Measurements from ENCODE around the gene PDE4D.

Gene PDE4D

DNA sequence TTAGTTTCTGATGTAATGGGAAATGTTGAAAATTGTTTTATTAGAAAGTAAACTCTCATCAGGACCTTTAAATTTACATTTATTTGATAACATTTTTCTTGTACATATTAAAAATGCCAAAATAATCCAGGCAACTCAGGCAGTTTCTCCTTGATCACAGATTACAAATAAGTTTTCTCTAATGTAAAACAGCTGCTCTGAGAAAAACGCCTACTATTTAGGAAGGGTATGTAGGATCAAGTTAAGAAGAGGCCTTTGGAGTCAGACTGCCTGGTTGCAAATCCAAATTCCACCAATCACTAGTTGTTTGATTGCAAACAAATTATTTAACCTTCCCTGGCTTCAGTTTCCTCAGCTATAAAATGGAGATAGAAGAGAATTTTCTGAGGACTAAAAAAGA lies 610.8 kb downstream of the PDE4D start:
- no peak for DNase-seq (ENCODE audit: low spot score)

DNA sequence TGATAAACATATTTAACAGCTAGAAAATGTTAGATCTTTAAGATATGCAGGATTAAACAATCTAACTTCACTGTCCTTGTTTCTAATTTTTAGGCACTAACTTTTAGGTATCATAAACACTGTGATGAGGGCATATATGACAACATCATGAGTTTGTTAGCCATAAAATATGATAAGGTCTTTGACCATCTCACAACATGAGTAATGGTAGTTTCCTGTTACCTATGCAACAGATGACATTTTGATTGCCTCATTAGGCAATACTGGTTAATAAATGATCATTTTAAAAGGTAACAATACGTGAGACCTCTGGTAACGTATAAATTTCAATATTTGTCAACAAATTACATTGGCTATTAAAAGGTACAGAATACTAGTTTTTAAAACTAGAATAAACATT lies 613.5 kb downstream of the PDE4D start:
- no peak for DNase-seq (ENCODE audit: low spot score)

DNA sequence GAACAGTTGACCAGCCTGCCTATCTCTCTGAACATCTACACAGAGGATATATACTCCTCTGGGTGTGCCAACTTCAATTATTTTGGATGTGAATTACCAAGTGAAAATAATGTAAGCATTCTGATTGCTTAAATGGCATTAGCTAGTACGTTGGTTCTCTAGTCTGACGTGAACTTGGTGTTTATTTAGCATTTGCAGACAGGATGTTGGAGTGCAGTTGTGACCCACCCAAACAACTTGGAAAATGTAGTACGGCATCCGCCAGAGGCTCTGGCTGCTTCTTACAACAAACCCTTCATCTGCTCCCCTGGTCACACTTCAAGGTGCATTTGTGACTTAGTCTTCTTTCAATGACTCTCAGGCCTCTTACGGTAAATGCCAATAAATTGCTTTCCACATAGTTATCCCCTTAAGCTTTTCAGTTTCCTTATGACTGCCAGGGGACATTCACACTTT lies 616.6 kb downstream of the PDE4D start:
- no peak for DNase-seq (ENCODE audit: low spot score)

DNA sequence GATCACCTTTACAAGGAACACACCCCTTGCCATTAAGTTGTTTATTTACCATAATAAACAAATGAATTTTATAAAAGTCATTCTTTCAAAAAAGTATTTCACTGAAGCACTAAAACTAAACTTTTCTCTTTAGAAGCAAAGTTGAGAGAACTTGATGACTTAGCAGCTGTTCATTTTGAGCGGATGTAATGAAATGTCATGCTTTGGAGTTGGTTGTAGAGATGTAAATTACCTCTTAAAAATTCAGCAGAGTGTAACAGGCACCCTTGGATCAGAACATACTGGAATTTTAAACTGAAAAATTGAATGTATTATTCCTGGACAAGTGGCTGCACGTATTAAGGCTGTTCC lies 617.2 kb downstream of the PDE4D start:
- no peak for DNase-seq (ENCODE audit: low spot score)

DNA sequence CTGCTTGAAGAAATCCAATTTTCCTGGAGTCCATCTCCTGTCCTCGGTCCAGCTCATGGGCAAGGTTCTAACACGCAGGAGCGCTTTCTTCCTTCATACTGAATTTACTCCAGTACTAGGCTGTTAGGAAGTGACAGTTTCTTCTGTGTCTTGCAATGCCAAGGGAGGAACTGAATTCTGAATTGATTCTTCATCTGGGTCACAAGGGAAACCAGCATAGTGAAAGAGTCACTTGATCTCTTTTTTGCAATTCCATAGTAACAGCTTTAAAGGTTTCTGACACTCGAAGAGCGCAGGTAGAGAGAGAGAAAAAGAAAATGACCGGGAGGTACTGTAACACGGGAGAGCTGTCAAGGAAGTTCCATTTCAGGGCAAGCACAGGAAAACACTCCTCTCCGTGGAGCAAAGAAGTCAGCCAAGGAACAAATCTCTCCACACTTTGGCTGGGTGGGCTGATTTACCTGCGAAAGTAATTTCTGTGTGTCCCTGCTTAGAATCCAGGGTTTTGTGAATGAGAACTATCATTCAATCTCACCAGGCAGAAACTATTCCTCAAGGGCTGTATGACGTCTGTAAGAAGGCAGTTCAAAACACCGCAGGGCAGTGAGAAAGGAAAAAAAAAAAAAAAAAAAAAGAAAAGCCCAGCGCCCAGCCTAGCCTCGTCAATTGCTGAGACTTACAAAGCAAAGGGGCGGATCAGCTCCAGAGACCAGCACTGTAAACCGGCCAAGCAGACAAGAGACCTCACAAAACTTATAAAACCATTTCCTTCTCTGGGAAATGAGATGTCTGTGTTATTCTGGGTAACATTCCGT lies 617.8 kb downstream of the PDE4D start:
- DNase-seq (ENCODE audit: low spot score), result no peak

DNA sequence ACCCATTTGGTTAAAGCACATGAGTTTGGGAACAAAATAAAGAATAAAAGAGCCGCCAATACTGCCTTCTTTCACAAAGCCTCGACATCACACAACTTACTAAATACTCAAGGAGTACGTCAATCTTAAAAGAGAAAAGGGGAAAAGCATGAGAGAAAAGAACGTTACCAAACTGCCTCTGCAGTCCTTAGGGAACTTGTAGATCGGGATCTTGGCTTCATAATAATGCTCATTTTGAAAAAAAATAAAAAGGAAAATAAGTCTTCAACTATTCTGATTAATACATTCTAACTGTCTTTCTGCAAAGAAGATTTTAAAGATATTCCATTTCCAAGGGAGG lies 618.4 kb downstream of the PDE4D start:
- no peak for DNase-seq (ENCODE audit: low spot score)

DNA sequence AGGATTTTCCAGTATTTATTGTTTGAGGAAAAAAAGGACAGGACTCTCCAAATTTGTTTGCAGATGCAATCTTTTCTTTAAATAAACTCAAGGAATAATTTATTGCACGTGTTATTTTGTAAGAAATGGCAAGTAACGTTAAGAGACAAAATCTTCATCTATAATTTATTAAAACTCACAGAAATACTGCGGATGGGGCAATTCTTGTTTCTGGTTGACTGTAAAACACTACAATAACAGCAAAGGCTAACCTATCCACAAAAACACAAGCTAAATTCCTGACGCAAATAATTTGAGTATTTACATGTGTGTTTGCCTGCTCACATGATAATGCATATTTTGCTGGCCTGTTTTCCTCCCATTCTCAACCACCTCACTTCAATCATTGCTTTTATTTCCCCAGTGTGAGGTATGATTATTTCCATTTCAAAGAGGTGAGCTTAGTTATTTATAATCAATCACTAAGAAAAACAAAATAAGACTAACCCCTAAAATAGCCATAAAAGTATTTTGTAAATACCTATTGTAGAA lies 619.4 kb downstream of the PDE4D start:
- DNase-seq (ENCODE audit: low spot score), result no peak

DNA sequence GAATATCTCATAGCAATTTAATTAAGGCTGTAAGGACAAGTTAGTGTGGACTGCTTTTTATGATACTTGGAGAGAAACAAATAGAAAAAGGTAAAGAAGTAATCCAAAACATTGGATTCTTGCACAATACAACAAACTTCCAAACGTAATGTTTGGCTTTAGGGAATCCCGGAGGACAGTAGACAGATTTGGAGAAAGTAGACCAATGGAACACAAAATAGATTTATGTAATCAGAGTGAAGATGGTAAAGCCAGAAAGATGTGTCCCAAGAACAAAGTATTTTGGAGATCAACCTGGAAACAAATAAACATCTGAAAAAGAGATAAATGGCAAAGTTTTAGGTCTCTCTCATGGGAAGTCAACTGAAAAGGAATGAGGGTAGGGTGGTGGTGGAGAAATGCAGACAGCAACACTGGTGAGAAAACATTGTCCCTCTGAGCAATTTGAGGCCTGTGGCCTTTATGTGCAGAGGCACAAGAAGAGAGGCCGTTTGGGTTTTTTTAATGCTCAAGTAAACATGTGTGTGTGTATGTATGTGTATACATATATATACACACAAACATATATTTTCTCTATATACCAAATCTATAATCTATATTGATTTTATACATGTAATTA lies 620.6 kb downstream of the PDE4D start:
- no peak for DNase-seq (ENCODE audit: low spot score)

DNA sequence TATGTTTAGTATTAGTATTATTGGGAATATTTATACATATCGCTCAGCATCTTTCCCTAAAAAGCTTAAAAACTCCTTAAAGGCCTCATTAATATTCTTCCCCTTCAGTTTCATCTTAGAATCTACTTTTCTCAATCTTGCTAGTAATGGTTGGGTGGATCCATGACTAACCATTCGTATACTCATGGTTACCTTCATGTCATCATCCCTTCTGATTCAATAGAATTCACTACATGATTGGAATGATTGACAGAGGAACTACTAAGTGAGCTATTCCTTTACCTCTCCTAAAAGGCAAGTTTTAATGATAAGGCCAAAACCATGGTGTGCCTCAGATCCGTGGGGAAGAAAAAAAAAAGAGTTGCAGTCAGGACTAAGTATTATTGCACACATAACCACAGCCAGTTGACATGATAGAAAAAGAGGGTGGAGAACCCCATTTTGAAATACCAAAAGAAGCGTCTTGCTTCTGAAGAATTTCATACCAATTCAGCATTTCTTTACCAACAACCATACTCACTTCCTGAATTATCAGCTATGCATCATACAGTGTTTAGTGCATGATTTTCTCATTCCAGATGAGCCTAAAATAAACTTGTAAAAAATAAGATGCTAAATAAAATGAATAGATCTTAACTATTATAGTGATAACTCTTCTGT lies 624.6 kb downstream of the PDE4D start:
- DNase-seq (ENCODE audit: low spot score), result no peak

DNA sequence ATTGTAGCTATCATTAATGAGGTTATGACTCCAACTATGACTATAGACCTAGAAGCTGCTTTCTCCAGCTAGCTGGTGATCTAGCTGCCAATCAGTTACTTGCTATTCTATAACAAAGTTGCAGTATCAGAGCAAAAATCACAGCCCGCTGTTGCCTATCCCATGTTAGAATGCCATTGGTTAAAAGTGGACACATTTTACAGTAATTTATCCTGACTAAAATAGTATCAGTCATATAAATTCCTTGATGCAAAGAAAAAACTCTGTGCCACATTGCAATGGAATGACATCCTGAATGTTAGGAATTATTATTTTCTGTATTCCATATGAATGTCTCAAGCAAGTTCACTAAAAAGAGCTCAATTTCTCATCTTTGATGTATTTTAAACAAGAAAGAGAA lies 626.5 kb downstream of the PDE4D start:
- no peak for DNase-seq (ENCODE audit: low spot score)

DNA sequence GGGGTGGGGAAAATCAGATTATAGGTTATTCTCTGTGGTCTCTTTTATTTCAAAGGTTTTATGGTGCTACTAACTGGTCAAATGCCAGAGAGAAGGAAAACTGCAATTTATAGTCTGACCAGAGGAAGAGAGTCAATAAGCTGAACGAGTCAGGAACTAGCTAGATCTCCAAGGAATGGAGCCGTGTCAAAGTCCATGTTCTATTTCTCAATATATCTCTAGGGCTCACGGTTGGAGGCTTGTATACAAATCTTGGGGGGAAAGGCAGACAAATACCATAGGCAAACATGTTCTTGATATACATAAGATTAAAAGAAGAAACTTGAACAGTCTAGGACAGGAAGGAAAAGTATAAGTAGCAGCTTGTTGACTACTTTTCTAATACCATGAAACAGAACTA lies 627.1 kb downstream of the PDE4D start:
- DNase-seq (ENCODE audit: low spot score), result no peak

DNA sequence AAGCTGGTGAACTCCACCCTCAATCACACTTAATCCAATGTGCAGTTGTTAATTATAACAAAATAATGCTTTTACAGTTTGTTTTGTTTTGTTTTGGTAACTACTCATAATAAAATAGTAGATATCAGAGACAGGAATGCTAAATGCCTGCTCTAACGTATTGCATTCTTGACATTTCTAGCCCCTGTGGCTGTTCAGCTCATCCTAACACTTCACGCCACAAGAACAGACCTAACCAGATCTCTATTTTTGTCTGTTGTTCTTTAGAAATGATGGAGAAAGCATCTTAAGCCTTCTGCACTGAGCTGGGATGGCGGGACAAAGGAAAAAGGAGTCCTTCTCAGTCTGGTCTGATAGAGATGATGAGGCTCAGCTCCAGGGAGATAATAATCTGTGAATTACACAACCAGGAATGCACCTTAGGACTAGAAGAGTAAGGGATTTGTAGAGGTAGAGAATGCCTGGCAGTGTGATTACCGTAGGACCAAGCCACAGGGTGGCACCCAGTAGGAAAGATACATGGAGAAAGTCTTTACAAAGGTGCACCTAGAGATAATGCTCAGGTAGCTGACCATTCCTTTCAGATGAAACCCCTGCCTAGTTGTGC lies 628.8 kb downstream of the PDE4D start:
- no peak for DNase-seq (ENCODE audit: low spot score)

DNA sequence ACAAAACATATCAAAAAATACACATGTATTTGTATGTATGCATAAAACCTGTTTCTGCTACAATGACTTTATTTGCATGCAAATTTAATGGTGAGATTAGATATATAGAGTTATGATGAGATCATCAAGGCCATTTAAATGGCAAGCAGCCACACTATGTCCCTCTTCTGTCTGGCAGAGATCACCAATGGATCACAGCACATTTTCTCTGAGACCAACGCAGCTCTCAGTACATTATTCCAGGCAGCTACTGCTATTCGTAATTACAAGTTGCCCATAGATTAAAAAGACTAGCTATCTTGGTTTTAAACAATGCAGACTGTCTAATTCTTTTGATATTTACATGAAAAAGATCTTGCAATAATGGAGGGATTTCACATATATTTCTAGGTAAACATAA lies 629.5 kb downstream of the PDE4D start:
- DNase-seq (ENCODE audit: low spot score), result no peak

DNA sequence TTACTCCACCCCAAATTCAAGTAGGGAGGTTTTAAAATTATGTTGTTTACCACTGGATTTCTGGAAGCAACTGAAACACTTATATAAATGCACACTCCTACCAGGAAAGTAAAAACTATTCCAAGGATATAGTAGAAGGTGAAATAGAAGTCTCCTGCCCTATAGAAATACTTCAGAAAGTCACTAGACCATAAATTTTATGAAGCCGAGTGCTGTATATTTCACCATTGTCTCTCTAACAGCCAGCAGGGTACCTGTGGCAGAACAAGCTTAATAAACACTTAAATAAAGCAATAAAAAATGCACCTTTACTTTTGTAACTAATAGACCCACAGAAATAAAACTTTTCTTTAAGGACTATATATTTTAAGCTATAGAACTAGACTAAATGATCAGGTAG lies 631.6 kb downstream of the PDE4D start:
- DNase-seq (ENCODE audit: low spot score), result no peak

DNA sequence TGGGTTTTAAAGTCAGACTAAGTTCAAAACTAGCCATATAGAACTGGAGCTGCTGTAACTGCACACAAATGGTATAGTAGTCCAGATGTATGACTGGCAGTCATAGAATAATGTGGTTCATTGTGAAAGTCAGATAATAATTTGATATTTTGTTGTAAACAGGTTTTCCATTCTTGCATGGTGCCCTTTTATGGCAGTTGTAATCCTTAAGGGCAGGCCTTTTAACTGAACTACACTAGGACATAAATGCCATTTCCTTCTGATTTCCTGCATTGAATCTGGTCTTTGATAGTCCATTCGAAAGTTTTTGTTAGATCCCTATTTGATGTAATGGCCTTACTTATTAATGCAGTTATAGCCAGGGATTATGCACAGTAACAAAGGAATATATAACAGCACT lies 632.6 kb downstream of the PDE4D start:
- no peak for DNase-seq (ENCODE audit: low spot score)

DNA sequence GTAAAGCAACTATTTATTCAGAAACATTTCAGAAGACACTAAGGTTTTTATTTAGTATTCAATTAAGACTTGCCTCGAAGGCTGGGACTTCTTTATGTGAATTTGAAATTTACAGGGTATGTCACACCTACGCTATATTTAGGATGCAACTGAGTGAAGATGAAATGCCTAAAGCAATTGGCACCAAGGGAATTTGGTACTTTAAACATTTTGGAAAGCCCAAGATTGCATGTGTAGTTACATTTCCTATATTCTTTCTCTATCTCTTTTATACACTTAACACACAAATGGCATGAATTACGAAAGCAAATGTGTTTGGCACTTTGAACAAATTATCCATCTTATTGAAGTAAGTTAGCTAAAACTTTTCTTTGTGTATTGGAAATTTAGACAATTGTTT lies 633.3 kb downstream of the PDE4D start:
- no peak for DNase-seq (ENCODE audit: low spot score)

DNA sequence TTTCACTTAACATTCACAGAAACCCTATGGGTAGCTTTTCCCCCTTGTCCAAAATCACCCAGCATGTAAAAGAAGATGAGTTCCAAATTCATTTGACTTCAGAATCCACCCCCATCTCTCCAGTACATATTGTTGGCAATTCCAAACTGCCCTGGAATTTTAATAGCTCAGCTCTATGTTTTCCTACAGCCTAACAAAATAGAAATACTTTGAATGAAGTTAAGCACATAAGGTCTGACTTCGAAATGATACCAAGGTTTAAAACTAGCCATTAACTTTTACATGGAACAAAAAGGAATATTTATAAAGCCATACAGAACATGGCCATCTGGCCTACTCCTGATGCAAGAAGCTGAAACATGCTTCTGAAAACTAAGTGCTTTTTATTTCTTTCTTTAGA lies 634.3 kb downstream of the PDE4D start:
- DNase-seq (ENCODE audit: low spot score), result no peak

DNA sequence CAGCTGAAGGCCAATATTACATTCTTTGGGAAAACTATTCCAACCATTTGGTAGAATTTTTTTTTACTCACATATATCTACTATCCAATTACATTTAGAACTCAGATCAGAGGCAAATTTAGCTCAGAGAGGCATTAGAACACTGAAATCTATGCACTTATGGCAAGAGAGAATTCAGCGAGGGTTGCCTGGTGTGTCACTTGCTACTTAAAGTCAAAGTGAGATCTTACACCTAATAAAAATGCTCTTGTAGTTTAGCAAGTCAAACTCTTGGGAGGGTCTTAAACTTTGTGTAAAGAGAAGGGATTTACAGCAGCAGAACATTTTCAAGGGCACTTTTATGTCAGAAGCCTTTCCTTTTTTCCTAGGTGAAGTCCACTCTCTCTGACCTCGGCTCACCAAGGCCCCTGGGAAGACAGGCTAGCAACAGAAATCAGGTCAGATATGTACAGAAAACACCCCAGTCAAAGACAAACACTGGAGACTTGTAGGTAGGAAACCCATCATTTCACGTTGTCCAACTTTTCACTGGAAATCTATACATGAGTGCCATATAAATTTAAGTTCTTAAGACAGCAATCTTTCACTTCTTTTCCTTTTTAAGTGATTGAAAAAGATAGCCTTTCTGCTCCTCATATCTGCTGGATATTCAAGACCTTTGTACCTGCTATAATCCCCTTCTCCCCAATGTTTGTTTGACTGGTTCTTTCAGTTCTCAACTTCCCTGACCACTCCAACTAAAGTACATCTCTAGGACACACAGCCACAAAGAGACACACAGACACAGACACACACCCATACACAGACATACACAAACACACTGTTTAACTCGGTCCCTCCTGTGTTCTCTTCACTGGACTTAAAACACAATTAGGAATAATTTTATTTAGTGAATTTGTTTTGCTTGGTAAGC lies 635.8 kb downstream of the PDE4D start:
- no peak for DNase-seq (ENCODE audit: low spot score)

DNA sequence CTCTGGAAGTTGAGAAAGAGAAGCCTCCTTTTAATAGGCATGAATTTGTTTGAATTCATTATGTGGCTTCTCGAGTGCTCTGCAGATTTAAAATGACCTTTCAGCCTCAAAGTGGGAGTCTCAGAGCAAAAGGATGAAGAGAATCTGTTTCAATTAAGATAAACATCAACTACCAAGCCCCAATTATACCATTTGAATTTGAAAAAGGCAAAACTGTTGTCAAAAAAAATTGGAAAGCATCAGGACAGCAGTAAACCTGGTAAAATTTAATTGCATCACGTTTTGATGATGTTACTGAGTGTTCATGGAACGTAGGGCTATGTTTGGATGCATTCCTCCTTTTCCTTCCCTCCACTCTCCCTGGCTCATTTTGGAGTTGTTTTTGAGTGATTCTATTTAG lies 637.2 kb downstream of the PDE4D start:
- DNase-seq (ENCODE audit: low spot score), result no peak

DNA sequence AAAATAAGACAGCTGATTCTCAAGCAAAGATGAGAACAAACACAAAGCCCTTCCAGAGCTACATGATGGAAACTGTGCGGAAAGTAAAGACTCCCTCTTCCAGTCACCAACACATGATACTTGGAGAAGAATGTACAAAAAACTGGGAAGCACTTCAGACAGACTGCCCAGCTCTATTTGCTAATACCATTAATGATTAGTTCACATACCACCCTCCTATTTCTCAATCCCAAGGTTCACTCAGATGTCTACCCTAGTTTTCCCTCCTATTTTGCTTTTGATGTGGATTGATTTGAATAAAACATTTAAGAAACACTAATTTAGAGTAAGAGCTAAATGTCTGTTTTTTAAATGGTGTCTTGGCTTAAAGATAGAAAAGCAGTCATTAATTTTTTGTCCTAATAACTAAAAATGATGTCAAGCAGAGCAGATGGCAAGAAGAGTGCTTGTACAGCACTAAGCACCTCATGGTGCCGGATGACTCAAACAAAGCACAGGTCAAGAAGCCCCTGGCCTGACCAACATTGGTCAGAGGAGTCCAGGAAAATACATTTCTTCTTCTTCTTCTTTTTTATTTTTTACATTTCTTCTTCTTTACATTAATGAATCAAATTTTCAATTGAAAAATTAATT lies 639.4 kb downstream of the PDE4D start:
- DNase-seq (ENCODE audit: low spot score), result no peak

DNA sequence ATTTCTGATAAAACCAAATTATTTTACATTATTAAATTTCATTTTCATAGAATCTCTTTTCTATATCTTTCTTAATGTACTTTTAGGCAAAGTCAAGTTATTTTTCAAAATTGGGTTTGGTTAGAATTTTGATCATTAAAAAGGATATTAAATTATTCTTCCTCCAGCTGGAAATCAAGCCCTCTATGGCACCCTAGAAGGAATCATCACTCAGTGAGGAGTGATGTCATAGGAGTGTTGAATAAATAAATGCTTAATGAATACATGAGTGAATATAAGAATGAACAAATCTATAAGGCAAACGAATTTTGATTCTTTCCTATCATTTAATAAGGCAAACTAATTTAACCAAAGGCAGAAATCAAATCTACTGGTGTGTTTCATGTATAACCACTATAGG lies 639.9 kb downstream of the PDE4D start:
- DNase-seq (ENCODE audit: low spot score), result no peak
